ENCODE results near the gene ZDHHC12.
"Not testable (repeated sequence)": the region's sequence is repeated elsewhere in the genome, so short reads cannot be mapped to it uniquely, and the experiment has no call there.

The ZDHHC12 gene

DNA sequence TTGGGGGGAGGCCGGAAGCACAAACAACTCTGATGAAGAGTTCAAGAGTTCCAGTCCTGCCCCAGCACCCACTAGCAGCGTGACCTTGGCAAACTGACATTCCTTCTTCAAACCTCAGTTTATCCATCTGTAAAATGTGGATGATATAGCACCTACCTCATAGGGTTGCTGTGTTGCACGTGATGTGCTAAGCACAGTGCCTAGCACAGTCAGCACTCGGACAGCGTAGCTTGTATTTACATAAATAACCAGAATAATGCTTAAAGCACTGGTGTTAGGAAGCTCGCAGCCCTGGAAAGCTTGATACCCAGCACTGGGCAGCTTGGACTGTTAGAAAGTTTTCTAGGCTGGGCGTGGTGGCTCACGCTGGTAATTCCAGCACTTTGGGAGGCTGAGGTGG, 16.5 kb downstream of the ZDHHC12 start:
- DNase-seq (ENCODE audit: low read depth in 3 of 3), result no peak

DNA sequence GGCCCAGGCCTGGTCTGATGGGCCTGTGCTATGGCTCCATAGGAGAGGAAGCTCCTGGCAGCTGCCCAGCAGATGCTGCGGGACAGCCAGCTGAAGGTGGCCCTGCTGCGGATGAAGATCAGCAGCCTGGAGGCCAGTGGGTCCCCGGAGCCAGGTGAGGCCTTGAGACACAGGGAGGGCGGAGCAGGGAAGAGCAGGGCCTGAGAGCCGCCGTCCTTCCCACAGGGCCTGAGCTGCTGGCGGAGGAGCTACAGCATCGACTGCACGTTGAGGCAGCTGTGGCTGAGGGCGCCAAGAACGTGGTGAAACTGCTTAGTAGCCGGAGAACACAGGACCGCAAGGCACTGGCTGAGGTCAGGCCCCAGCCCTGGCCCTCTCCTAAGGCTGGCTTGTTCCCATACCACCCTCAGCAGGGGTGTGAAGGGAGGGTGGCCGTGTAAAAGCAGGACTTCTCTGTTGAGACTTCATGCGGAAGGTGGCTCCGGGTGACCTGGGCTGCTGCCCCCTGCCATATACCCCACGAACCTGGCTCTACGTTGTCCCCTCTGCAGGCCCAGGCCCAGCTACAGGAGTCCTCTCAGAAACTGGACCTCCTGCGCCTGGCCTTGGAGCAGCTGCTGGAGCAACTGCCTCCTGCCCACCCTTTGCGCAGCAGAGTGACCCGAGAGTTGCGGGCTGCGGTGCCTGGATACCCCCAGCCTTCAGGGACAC, 17.1 kb downstream of the ZDHHC12 start:
- no peak for DNase-seq (ENCODE audit: low read depth in 3 of 3)

DNA sequence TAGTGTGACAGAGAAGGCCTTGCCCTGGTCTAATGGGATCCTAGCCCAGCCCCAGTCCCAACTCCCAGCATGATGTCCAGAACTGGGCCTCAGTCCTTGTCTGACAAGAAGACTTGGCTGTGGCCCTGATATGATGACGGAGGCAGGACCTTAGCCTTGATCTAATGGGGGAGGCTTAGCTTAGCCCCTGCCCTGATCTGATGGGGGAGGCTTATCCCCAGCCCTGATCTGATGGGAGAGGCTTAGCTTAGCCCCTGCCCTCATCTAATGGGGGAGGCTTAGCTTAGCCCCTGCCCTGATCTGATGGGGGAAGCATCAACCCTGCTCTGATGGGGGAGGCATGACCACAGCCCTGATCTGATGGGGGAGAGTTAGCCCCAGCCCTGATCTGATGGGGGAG, 17.9 kb downstream of the ZDHHC12 start:
- no peak for DNase-seq (ENCODE audit: low read depth in 3 of 3)

DNA sequence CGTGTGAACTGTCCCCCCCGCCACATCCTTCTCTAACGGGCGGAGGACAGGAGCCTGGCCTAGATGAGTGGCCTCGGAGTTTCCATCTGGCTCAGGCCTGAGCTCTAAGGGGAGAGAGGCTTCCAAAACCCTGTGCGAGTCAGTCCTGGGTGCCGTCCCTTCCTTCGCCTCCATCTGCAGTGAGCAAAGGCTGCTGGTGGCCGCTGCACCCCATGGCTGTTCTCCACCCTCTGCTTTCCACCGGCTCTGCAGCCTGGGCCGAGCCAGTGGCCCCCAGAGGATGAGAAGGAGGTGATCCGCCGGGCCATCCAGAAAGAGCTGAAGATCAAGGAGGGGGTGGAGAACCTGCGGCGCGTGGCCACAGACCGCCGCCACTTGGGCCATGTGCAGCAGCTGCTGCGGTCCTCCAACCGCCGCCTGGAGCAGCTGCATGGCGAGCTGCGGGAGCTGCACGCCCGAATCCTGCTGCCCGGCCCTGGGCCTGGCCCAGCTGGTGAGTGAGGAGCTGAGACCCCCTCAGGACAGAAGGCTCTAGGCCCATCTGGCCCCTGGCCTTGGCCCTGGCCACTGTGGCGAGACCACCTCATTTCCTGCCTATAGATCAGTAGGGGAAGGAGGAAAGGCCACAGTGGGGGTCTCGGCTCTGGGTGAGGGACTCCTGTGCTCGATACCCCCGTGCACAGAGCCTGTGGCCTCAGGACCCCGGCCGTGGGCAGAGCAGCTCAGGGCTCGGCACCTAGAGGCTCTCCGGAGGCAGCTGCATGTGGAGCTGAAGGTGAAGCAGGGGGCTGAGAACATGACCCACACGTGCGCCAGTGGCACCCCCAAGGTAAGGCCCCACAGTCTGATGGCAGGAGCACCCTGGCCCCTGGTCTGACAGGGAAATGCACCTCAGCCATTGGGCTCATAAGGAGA, 18.6 kb downstream of the ZDHHC12 start:
- no peak for DNase-seq (ENCODE audit: low read depth in 3 of 3)

DNA sequence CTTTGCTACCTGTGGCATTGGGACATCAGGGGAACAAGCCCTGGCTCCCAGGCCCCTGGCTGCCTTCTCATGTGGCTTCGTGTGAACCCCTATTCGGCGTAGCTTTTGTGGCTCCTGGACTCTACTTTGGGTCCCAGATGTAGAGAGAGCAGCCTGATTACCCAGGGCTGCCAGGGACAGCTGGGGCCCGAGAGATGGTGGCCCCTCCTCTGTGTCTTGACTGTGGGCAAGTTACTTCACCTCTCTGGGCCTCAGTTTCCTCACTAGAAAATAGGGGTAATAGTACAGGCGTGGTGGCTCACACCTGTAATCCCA, 19.6 kb downstream of the ZDHHC12 start:
- DNase-seq (ENCODE audit: low read depth in 3 of 3), result no peak

DNA sequence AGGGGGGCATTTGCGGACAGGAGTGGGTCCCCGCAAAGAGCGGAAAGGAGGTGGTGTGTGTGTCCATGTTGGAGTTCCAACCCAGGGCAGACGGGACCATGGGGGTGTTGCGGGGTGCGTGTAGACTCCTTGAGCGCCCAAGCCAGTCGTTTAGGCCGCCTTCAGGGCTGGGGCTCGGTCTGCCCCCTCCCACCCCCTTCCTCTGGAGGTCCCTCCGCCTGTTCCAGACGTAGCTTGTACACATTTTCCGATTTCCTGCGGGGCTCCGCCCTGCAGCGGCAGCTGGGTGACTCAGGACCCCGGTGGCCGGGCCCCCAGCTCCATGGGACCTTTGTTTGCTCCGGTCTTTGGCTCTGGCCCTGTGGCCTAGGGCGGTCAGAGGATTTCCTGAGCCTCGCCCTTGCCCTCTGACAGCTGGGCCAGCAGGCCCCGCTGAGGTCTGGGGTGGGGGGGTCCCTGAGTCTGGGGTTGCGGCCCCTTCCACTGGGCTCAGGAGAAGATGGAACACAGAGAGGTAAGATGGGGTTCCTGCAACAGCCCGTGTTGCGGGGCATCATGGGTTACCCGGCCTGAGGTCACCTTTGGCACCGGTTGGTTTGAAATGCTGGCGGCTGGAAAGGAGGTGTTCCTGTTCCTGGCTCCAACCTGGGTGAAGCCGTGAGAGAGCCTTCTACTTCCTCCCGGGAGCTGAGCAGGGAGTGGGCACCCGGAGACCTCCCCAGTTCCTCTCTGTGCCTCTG, 20.1 kb downstream of the ZDHHC12 start:
- DNase-seq (ENCODE audit: low read depth in 3 of 3), result no peak

DNA sequence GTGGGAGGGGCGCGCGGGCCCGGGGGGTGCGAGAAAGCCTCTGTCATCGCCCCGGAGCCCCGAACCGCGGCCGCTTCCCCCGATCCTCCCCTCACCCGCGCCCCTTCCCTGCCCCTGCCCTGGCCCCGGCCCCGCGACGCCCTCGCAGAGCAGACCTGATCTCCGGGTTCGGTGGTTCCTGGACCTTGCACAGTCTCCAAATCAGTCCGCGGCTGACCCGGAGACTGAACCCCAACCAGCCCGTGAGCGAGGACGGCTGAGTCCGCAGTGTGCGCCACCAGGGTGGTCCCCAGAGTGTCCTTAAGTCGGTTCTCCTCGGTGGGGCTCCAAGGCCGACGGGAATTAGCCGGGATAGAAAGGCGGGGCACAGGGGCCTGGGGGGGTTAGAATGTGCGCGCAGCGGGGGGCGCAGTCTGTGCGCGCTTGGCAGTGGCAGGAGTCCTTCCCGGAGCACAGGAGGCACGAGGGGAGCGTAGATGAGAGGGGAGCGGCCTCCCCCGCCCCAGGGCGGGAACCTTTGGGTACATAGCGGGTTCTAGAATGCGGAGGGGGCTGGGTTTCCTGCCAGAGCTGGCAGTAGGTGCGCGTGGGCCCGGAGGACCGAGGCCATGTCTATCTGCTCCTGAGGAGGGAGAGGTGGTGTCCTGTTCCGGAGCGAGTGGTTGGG, 20.8 kb downstream of the ZDHHC12 start:
- DNase-seq (ENCODE audit: low read depth in 3 of 3), result peak in 1 of 3 experiments; percentile 44

DNA sequence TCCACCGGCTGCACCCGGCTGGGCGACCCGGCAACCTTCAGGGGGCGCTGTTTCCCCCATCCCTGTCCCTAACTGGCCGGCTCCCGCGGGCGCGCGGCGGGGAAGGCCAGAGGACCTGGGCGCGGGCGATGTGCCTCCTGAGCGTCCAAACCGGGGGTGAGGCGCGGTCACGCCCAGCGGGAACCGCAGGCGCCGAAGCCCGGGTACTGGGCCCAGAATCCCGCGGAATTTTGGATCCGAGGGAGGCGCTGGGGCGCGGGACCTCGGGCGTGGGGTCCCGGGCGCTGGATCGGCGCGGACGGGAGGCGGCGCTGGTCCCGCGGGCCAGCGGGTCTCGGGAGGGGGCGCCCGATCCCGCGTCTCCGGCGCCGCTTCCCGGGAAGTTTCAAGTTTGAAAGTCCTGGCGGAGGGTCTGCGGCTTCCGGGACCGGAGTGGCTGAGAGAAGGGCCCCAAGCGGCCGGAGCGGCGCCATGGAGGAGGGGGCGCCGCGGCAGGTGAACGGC, 21.4 kb downstream of the ZDHHC12 start, which contains the start of gene PKN3:
TSS of gene PKN3 (plus strand) at position 59 of the 504 bp plus-strand sequence. CDS start at position 472, 413 bp downstream.
- peak; percentile 71 to 90 (median 74) for DNase-seq (ENCODE audit: low read depth in 3 of 3)

DNA sequence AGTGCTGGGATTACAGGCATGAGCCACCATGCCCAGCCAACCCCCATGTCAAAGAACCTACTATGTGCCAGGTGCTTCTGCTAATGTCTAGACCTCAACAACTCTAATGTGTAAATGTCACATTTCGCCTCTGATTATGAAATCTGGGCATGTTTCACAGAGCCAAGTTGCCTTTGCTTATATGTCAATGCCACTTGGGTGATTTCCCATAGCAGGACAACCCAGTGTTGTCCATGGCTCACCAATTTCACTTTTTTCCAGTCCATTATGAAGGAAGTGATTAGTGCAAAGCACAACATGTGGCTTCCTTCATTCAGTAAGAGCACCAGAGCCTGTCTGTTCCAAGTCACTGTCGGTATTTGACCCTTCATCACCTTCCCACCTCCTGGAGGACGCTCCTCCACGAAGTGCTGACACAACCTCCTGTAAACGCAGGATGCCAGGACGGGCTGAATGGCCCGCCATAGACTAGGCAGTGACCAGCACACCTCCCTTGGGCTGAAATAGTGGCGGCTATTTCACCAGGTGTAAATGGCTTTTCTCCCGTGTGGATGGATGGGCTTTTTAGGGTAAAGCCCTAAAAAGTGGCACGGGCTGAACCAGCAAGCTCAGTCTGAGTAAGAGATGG, 22.6 kb downstream of the ZDHHC12 start:
- DNase-seq (ENCODE audit: low read depth in 3 of 3), result no peak

DNA sequence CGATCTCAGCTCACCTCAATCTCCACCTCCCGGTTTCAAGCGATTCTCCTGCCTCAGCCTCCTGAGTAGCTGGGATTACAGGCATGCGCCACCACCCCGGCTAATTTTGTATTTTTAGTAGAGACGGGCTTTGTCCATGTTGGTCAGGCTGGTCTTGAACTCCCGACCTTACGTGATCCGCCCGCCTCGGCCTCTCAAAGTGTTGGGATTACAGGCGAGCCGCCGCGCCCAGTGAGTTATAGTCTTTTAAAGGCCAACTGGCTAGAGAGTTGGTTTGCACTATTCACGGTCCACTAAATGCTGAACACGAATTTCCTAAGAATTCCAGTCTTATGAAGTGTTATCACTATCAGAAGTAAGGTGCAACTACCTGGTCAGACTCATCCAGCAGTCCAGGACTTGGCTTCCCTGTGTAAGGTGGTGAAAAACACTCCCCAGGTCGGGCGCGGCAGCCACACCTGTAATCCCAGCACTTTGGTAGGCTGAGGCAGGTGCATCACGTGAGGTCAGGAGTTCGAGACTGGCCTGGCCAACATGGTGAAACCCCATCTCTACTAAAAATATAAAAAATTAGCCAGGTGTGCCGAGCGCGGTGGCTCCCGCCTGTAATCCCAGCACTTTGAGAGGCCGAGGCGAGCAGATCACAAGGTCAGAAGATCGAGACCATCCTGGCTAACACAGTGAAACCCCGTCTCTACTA, 24.7 kb downstream of the ZDHHC12 start:
- not testable (repeated sequence) for DNase-seq (ENCODE audit: low read depth in 3 of 3)

DNA sequence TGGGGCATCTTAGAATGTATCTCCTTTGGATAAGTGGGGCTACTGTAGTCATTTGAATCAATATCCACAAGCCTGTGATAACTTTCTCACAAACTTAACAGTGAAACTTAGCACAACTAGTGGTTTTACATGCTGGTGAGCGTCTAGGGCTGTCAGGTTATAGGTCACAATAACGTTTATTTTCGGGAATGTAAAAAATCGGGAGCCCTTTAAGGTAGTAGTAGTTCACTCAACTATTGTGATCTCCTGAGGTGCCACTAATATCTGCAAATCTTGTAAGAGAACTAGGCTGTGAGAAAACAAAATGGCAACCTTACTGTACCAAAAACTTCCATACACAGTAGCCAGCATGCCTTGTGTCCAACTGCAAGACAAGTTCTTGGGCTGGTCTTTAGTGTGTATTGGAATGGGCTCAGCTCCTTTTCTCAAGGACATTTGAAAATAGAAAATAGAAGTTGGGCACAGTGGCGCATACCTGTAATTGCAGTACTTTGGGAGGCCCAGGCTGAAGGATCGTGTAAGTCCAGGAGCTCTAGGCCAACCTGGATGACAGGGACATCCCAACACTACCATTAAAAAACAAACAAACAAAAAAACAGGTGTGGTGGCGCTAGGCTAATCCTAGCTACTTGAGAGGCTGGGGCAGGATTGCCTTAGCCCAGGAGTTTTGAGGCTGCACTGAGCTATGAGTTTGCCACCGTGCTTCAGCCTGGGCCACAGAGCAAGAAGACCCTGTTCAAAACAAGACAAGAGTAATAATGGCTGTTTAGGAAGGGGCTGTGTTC, 26.8 kb downstream of the ZDHHC12 start:
- no peak for DNase-seq (ENCODE audit: low read depth in 3 of 3)

DNA sequence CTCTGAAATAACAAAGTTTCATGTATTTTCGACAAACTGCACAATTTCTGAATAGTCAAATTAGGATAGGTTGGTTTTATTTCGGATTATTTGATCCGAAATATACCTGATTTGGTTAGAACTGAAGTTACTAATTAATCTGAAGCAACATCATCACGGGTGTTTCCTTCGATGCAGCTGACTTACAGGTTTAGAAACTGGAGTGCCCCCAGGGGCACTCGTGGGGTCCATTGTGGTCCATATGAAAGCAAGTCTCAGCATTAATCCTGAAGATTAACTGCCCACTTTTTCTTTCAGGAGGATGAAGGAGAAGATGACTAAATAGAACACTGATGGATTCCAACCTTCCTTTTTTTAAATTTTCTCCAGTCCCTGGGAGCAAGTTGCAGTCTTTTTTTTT, 29.6 kb downstream of the ZDHHC12 start:
- no peak for DNase-seq (ENCODE audit: low read depth in 3 of 3)

DNA sequence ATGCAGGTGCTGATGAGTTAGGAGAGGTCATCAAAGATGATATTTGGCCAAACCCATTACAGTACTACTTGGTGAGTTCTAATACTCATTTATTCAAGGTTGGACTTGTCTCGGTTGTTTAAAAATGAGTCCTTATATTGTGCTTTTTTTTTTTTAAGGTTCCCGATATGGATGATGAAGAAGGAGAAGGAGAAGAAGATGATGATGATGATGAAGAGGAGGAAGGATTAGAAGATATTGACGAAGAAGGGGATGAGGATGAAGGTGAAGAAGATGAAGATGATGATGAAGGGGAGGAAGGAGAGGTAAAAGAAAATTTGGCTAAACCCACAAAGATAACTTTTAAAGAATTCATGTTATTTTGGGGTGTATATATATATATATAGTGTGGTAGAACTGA, 30.2 kb downstream of the ZDHHC12 start:
- not testable (repeated sequence) for DNase-seq (ENCODE audit: low read depth in 3 of 3)

DNA sequence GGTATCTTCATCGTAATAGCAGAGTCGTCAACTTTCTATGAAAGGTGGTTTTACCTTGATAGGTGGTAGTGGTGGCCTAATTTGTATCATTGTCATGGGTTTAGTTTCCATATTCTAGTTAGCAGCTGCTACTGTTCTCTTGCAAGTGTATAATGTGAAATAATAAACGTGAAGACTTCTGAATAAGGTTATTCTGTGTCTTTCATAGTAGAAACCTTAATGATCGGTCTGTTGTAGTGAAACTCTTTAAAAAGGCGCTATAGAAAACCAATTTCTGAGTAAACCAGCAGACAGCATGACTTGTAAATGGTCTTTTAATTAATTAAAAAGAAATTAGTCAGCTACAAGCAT, 33.3 kb downstream of the ZDHHC12 start:
- DNase-seq (ENCODE audit: low read depth in 3 of 3), result no peak

DNA sequence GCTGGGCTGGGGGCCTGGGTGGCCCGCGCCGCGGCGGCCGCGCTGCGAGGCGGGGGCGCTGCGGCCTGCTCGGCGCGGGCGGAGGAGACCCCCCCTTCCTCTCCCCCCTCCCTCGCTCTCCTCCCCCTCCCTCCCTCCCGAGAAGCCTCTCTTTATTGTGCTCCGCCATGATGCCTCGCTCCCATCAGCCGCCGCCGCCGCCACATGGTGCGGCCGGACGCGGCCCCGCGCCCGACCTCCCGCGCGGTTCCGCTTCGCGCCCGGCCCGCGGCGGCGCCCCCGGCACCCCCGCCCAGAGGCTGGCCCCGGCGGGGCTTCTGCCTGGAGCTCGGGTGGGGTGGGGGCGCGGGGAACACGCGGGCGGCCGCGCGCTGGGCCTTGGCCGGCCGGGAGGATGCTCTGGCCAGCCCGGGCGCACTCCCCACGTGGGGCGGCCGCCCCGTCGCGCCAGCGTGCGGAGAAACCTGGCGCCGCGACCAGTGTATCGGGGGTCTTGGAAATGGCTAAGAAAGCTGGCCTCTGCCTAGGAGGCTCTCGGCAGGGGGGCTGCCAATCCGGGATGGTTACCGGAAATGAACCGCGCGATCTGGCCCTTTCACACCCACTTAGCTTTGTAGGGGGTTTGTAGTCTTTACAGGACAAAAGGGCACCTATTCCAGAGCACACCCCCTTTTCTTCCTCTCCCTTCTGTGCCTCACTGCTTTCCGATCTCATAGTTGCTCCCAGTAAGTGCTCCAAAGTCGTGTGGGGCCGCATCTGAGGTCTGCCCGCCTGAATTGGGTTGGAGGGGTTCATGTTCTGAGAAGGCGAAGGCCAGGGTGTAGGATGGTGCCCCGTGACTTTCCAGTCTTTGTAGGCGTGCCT, 33.9 kb downstream of the ZDHHC12 start:
- peak in 2 of 3 experiments; percentile 21 to 39 for DNase-seq (ENCODE audit: low read depth in 3 of 3)

DNA sequence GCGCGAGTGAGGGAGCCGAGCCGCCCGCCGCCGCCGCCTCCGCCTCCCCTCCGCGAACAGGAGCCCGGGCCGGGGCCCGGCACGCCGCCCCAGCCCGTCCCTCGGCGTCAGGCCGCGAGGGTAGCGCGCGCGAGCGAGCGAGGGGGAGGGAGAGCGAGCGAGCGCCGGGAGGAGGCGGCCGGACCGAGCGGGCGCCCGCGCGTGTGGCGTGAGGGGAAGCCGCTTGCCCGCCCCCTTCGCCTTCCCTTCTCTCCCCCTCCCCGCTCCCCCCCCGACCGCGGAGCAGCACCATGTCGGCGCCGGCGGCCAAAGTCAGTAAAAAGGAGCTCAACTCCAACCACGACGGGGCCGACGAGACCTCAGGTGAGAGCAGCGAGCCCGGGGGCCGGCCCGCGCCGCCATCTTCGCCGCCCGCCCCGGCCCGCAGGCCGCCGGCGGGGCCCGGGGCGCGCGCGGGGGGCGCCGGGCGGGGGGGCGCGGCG, 34.6 kb downstream of the ZDHHC12 start:
- DNase-seq (ENCODE audit: low read depth in 3 of 3), result peak in 2 of 3 experiments; percentile 25 to 45

DNA sequence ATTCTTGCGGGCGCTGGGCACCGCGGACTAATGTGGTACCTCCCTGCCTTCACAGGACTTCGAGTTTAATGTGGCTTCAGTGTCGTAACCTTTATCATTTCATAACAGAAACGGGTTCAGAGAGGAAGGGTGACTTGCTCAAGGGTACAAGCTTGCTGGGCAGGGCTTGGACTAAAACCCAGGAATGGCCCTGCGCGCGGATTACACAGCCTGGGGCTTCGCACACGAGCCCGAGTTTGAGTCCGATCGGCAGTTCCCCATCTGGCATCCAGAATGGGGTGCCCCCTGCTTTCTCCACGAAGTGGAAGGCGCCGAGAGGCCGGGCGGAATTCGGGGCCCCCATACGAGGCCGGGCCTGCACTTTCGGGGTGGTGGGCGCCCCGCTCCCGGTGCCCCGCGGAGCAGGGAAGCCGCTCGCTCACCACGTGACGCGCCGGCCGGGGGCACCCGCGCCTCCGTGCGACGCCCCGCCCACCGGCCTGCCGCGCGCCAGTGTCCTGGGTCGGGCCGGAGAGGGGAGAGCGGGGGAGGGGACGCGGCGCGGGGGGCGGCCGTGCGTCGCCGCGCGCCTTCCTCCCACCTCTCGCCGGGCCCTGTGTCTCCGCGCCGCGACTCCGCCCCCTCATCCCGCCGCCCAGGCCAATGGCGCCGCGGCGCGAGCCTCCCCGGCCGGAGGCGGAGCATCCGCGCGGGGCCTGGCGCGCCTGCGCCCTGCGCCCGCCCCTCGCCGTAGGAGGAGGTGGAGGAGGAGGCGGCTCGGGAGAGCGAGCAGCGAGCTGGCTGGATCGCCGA, 35.2 kb downstream of the ZDHHC12 start, which contains the start of gene SET:
TSS of gene SET (plus strand) at position 722 of the 792 bp plus-strand sequence. CDS start 361 bp downstream, outside the sequence.
- DNase-seq (ENCODE audit: low read depth in 3 of 3), result peak; percentile 84 to 95 (median 88)

DNA sequence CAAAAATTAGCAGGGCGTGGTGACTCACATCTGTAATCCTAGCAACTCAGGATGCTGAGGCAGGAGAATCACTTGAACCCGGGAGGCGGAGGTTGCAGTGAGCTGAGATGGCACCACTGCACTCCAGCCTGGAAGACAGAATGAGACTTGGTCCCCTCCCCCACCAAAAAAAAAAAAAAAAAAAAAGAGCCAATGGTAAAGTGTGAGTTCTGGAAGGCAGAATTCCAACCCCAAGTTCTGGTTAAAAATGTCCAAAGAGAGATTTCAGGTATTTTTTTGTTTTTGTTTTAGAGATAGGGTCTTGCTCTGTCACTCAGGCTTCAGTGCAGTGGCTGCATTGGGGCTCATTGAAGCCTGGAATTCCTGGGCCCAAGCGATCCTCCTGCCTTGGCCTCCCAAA, 36.5 kb downstream of the ZDHHC12 start:
- DNase-seq (ENCODE audit: low read depth in 3 of 3), result no peak
